Purkinje cell (primary cell): Measurements from ENCODE around the gene MAFF. TPM values are rescaled to one million over a fixed set of nuclear protein-coding genes. Genes with fewer than 3 reads are reported as not detected.

Experiments used
- polyA plus RNA-seq: library from polyadenylated mRNA; unstranded; fragments of >200 nt; fragmentation: Nextera tagmentation; gene quantifications from 2 replicates; pipeline ENCODE4 v1.2.1, GENCODE V29; 2014

Gene MAFF
- polyA plus RNA-seq, result 0.56 TPM in 1 of 2 replicates, not detected in the other

GRCh38 chr22:38201711-38202436, at the start of gene MAFF:
Gene MAFF, plus strand, starts transcription at chr22:38201994. Its CDS starts 11,860 bp downstream, at chr22:38213854.

DNA sequence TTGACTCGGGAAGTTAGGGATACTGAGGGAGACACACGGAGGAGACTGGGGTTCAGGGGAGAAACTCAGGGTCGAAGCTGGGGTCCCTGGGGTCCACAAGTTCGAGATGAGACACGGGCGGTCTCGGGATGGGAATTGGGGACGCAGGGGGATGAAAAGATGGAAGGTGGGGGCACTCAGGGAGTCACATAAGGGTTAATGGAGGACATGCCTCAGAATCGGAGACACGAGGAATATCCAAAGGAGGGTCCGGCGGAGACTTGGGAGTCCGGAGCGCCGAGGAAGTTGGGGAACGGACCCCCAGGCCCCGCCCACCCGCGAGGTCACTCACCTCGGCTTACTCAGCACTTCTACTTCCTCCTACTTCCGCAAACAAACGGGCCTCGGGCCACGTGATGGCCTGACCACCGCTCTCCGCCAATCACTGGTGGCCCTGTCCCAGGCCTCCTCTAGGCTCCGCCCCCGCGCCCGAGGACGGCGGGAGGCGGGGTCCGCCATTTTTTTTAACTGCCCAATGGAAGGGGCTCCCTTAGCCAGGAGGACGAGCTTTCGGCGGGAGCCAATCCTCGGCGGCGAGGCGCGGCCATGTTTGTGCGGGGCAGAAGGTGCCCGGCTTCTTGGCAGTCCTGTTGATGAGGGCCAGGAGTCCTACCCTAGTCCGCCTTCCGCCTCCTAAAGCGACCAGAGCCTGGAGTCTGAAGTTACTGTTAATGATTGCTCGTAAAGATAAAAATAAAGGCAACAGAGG, 20.2 kb upstream of the MAFF start, which contains the start of gene PLA2G6:
PLA2G6 (minus strand) TSS at position 378 of the 748 bp plus-strand sequence. CDS start 12,404 bp downstream, outside the sequence.

Other genes starting within 250 kb of the MAFF start
- 0.69 and 4.0 TPM in 2 replicates for gene C22orf23, start 248.4 kb upstream of the MAFF start, polyA plus RNA-seq
- 254 and 303 TPM in 2 replicates for gene POLR2F, start 248.3 kb upstream of the MAFF start, polyA plus RNA-seq
- 0.29 and 1.9 TPM in 2 replicates for gene SOX10, start 217.4 kb upstream of the MAFF start, polyA plus RNA-seq
- gene PICK1, start 144.6 kb upstream of the MAFF start, polyA plus RNA-seq, result 2.5 and 3.9 TPM in 2 replicates
- not detected in 2 replicates for gene SLC16A8, start 117.8 kb upstream of the MAFF start, polyA plus RNA-seq
- gene BAIAP2L2, start 91.3 kb upstream of the MAFF start, polyA plus RNA-seq, result not detected in 2 replicates
- gene PLA2G6, start 20.2 kb upstream of the MAFF start, polyA plus RNA-seq, result 0.54 and 0.91 TPM in 2 replicates
- 15.5 and 24.6 TPM in 2 replicates for gene TMEM184B, start 71.0 kb downstream of the MAFF start, polyA plus RNA-seq
- gene CSNK1E, start 115.4 kb downstream of the MAFF start, polyA plus RNA-seq, result 7.1 and 9.3 TPM in 2 replicates